GM12801 (cell line): Measurements from ENCODE around the gene DTYMK.

Experiments
- TF ChIP-seq, protein P1 (sequence below): IDR thresholded peaks from one replicate; pipeline ENCODE4 v1.5.1; 2011; ENCODE audit warnings: control low read depth; ENCODE audit not compliant: insufficient read length; ENCODE audit errors: extremely low read depth

The DTYMK gene

DNA sequence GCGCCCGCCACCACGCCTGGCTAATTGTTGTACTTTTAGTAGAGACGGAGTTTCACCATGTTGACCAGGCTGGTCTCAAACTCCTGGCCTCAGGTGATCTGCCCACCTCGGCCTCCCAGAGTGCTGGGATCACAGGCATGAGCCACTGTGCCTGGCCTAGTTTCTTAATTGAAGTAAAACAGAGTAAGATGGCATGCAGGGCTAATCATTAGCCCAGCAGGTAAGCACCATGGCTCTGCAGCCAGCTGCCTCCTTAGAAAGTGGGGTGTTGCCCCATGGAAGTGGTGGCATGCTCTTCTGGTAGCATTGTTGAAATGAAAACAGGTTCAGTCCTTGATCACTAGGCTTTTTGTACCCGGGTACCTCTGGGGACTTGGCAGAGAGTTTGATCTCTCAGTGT lies 36.7 kb downstream of the DTYMK start:
- TF ChIP-seq, protein P1, sequence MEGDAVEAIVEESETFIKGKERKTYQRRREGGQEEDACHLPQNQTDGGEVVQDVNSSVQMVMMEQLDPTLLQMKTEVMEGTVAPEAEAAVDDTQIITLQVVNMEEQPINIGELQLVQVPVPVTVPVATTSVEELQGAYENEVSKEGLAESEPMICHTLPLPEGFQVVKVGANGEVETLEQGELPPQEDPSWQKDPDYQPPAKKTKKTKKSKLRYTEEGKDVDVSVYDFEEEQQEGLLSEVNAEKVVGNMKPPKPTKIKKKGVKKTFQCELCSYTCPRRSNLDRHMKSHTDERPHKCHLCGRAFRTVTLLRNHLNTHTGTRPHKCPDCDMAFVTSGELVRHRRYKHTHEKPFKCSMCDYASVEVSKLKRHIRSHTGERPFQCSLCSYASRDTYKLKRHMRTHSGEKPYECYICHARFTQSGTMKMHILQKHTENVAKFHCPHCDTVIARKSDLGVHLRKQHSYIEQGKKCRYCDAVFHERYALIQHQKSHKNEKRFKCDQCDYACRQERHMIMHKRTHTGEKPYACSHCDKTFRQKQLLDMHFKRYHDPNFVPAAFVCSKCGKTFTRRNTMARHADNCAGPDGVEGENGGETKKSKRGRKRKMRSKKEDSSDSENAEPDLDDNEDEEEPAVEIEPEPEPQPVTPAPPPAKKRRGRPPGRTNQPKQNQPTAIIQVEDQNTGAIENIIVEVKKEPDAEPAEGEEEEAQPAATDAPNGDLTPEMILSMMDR, result no peak

- TF ChIP-seq, protein P1, result no peak
Observed at GRCh38 chr2:241649404-241649803, 37.2 kb downstream of the DTYMK start.

GRCh38 chr2:241648453-241648852 lies 38.2 kb downstream of the DTYMK start:
- TF ChIP-seq, protein P1, result no peak

- TF ChIP-seq, protein P1, result no peak
Observed at GRCh38 chr2:241645915-241646645, 40.5 kb downstream of the DTYMK start.

GRCh38 chr2:241645056-241645914 lies 41.3 kb downstream of the DTYMK start:
- TF ChIP-seq, protein P1, result no peak

GRCh38 chr2:241641631-241642030 lies 45.0 kb downstream of the DTYMK start:
- TF ChIP-seq, protein P1, result no peak

GRCh38 chr2:241640165-241640795 lies 46.3 kb downstream of the DTYMK start:
- TF ChIP-seq, protein P1, result no peak
